NCI-H1436 treated with DMSO at 0.1 percent for 48 hours (cell line): Measurements from ENCODE around the gene SF3B6.
"Not testable (repeated sequence)": the region's sequence is repeated elsewhere in the genome, so short reads cannot be mapped to it uniquely, and the experiment has no call there.

Source experiments
- DNase-seq: peaks from one replicate; lab custom pipeline; 2025; lab: John Stamatoyannopoulos, UW

SF3B6 gene

GRCh38 chr2:24093270-24093669 is 17.1 kb upstream of the SF3B6 start:
- DNase-seq = not testable (repeated sequence)

GRCh38 chr2:24088821-24089359 is 12.8 kb upstream of the SF3B6 start:
- DNase-seq = no peak

- no peak for DNase-seq
Measured at GRCh38 chr2:24087032-24087431, 10.9 kb upstream of the SF3B6 start.

- DNase-seq = no peak
Measured at GRCh38 chr2:24086241-24086640, 10.1 kb upstream of the SF3B6 start.

GRCh38 chr2:24085200-24085489 is 9.0 kb upstream of the SF3B6 start:
- no peak for DNase-seq

GRCh38 chr2:24084386-24085199 is 8.5 kb upstream of the SF3B6 start, which contains the start of gene TP53I3:
Gene TP53I3 (minus strand): TSS chr2:24084834. CDS start chr2:24084326, 508 bp downstream.
- peak; percentile 4 for DNase-seq

- peak; percentile 22 for DNase-seq
Measured at GRCh38 chr2:24083567-24084385, 7.7 kb upstream of the SF3B6 start.

- DNase-seq = no peak
Measured at GRCh38 chr2:24082787-24083566, 6.9 kb upstream of the SF3B6 start.

GRCh38 chr2:24080701-24081100 is 4.6 kb upstream of the SF3B6 start:
- no peak for DNase-seq

- DNase-seq = no peak
Measured at GRCh38 chr2:24077879-24078278, 1.8 kb upstream of the SF3B6 start.

- DNase-seq = no peak
Measured at GRCh38 chr2:24077535-24077877, 1.4 kb upstream of the SF3B6 start.

- DNase-seq = no peak
Measured at GRCh38 chr2:24076849-24077534, 866 bp upstream of the SF3B6 start.

- DNase-seq = no peak
Measured at GRCh38 chr2:24075259-24075658, 867 bp downstream of the SF3B6 start.

GRCh38 chr2:24073816-24074215 is 2.3 kb downstream of the SF3B6 start:
- DNase-seq = no peak

- no peak for DNase-seq
Measured at GRCh38 chr2:24072259-24072658, 3.9 kb downstream of the SF3B6 start.

- no peak for DNase-seq
Measured at GRCh38 chr2:24065341-24065740, 10.8 kb downstream of the SF3B6 start.

- DNase-seq = no peak
Measured at GRCh38 chr2:24058564-24059271, 17.4 kb downstream of the SF3B6 start.

- no peak for DNase-seq
Measured at GRCh38 chr2:24055750-24056149, 20.4 kb downstream of the SF3B6 start.

- DNase-seq = no peak
Measured at GRCh38 chr2:24054366-24055010, 21.6 kb downstream of the SF3B6 start.

- no peak for DNase-seq
Measured at GRCh38 chr2:24052951-24053350, 23.2 kb downstream of the SF3B6 start.

- no peak for DNase-seq
Measured at GRCh38 chr2:24051833-24052232, 24.3 kb downstream of the SF3B6 start.
